GM06990 (cell line): ENCODE measurements around the gene KIF6.
A peak's percentile ranks its signal among the peaks of the same experiment; 100 is the strongest.

ENCODE experiments used
- DNase-seq: peaks from one replicate; pipeline ENCODE4 v3.0.0-alpha.2; 2011; ENCODE audit not compliant: insufficient read length; ENCODE audit errors: extremely low read depth
- H3K27me3 ChIP-seq: replicated peaks from 2 replicates; pipeline ENCODE4 v1.6.0; 2011; ENCODE audit warnings: low read length; ENCODE audit not compliant: control insufficient read depth, insufficient read depth
- H3K36me3 ChIP-seq: 2 replicates; pipeline ENCODE4 v1.5.1; 2011; ENCODE audit warnings: low read length; ENCODE audit not compliant: control insufficient read depth, insufficient read depth
- H3K4me3 ChIP-seq: replicated peaks from 2 replicates; pipeline ENCODE4 v1.5.1; 2011; ENCODE audit warnings: low read depth, mild to moderate bottlenecking, control low read depth, low read length
- CTCF ChIP-seq: IDR thresholded peaks from 2 replicates; pipeline ENCODE4 v1.5.1; 2011; ENCODE audit warnings: low read length, control low read depth, mild to moderate bottlenecking, inconsistent platforms; ENCODE audit not compliant: insufficient read depth, poor library complexity, severe bottlenecking

KIF6 gene

GRCh38 chr6:39546731-39547130, 178.5 kb downstream of the KIF6 start:
- TF ChIP-seq CTCF = no peak
- H3K27me3 ChIP-seq = no peaks in the 10 kb centered on the region
- no peak overlapping the region for H3K4me3 ChIP-seq
- no peaks in the 10 kb centered on the region for H3K36me3 ChIP-seq
- DNase-seq = no peak

- DNase-seq = no peak
These were observed 181.3 kb downstream of the KIF6 start for GRCh38 chr6:39543950-39544349.

GRCh38 chr6:39543095-39543494, 182.1 kb downstream of the KIF6 start:
- Histone ChIP-seq H3K27me3 (no peaks in the 10 kb centered on the region), H3K36me3 (no peaks in the 10 kb centered on the region), H3K4me3 (no peak overlapping the region)
- TF ChIP-seq CTCF = no peak
- DNase-seq = no peak

More at GRCh38 chr6:39543950-39544349, 181.3 kb downstream of the KIF6 start:
- TF ChIP-seq CTCF = no peak
- H3K27me3 ChIP-seq = no peaks in the 10 kb centered on the region
- no peaks in the 10 kb centered on the region for H3K36me3 ChIP-seq
- no peak overlapping the region for H3K4me3 ChIP-seq

DNA sequence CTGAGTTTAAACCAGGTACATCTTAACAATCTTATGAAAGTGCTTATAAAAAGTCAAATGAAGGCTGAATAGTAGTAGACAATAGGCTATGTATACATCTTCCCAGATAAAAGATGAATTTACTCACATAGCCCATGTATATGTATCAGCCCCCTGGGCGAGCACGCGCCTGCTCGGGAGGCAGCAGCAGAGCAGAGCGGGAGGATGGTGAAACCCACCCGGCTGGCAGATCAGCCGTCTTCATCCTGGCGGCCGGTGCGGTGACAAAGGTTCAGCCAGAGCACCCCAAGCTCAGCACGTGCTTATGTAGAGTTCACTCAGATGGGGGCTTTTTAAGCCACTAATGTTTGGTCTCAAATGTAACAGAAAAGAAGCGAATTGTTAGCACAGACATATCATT, 184.8 kb downstream of the KIF6 start:
- H3K4me3 ChIP-seq = no peak overlapping the region
- DNase-seq = no peak

GRCh38 chr6:39530201-39530759, 194.9 kb downstream of the KIF6 start:
- Histone ChIP-seq H3K4me3 (peak overlapping the region; percentile 13; the same call in 1 of the 2 replicates), H3K36me3 (no peaks in the 10 kb centered on the region), H3K27me3 (no peaks in the 10 kb centered on the region)
- peak; percentile 55 for DNase-seq
- no peak for TF ChIP-seq CTCF

More for the DNA sequence above, 184.8 kb downstream of the KIF6 start:
- no peak for TF ChIP-seq CTCF
- Histone ChIP-seq H3K36me3 (no peaks in the 10 kb centered on the region), H3K27me3 (no peaks in the 10 kb centered on the region)

GRCh38 chr6:39527792-39528564, 197.2 kb downstream of the KIF6 start:
- Histone ChIP-seq H3K36me3 (no peaks in the 10 kb centered on the region), H3K27me3 (no peaks in the 10 kb centered on the region), H3K4me3 (no peak overlapping the region)
- TF ChIP-seq CTCF = no peak
- DNase-seq = no peak
